Measurements from ENCODE around the gene DNAI1. TPM values are rescaled to one million over a fixed set of nuclear protein-coding genes. Genes with fewer than 3 reads are reported as not detected.
A peak's percentile ranks its signal among the peaks of the same experiment; 100 is the strongest.

The DNAI1 gene
- total RNA-seq, 1 experiment from 2014 or later: 1.1 TPM

DNA sequence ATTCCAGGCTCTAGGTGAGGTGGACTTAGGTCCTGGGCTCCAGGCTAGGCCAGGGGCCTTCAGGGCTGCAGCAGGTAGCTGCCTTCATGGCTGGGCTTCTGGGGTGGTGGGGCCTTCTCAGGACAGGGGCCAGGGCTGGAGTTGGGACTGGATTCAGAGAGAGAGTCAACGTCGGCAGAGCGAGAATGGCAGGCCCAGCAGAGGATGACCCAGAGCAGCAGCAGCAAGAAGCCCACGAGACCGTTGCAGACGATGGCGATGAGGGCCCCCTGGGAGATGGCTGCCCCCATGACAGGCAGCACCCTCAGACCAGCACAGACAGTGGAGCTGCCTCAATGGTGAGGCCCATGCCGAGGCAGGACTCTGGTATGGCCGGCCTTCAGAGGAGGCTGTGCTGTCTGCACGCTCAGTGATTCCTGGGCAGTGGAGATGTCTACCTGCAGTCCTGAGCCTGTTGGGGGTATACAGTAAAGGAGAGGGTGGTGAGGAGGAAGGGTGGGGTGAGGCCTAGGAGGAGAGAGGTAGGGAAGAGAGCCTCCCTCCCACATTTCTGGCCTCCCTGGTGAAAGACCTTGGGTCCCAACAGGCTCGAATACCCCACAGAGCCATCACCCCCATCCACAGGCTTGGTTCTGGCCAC is 62.9 kb downstream of the DNAI1 start:
- no TSS peak for BruUV-seq (replicated peaks)
- Histone ChIP-seq H3K9me3 (ENCODE audit: control insufficient read depth in 1 of 2, insufficient read depth in 1 of 2, low read depth in 1 of 2, low read length in 2 of 2) (no peaks in the 10 kb centered on the region), H3K9me2 (ENCODE audit: insufficient read depth) (no peaks in the 10 kb centered on the region), H3K9ac (ENCODE audit: low read length) (no peak overlapping the region), H3K79me2 (ENCODE audit: insufficient read depth, low read length) (no peaks in the 10 kb centered on the region), H3K4me1 (ENCODE audit: control insufficient read depth in 1 of 2, insufficient read depth in 2 of 2, low read length in 2 of 2) (peaks cover 8 to 17% of the 10 kb centered on the region in 2 experiments; a peak in 3 of 4 replicates), H4K20me1 (ENCODE audit: insufficient read depth) (no peaks in the 10 kb centered on the region), H3K4me3 (replicated peaks in 1 of 2; ENCODE audit: low read depth in 1 of 2, low read length in 2 of 2) (no peak overlapping the region), H3K36me3 (ENCODE audit: control insufficient read depth in 1 of 2, insufficient read depth in 2 of 2, low read length in 2 of 2) (no peaks in the 10 kb centered on the region), H3K27me3 (ENCODE audit: insufficient read depth, low read length) (peaks cover 10% of the 10 kb centered on the region; the same call in 1 of the 2 replicates), H3K4me2 (ENCODE audit: low read length) (peak overlapping the region; percentile 94; the same call in 1 of the 2 replicates), H2AFZ (ENCODE audit: low read depth, low read length, poor library complexity, severe bottlenecking) (no peak overlapping the region), H3K27ac (ENCODE audit: low read depth, low read length) (no peak overlapping the region)
- DNase-seq (ENCODE audit: low read depth, low spot score) (no peak), ATAC-seq (no peak)
- intact Hi-C loops (cut with micrococcal nuclease): no loop called here
- no peak for TF ChIP-seq SIN3A (IDR thresholded peaks at IDR 0.05; ENCODE audit: low read depth)
- TF ChIP-seq, protein P1, sequence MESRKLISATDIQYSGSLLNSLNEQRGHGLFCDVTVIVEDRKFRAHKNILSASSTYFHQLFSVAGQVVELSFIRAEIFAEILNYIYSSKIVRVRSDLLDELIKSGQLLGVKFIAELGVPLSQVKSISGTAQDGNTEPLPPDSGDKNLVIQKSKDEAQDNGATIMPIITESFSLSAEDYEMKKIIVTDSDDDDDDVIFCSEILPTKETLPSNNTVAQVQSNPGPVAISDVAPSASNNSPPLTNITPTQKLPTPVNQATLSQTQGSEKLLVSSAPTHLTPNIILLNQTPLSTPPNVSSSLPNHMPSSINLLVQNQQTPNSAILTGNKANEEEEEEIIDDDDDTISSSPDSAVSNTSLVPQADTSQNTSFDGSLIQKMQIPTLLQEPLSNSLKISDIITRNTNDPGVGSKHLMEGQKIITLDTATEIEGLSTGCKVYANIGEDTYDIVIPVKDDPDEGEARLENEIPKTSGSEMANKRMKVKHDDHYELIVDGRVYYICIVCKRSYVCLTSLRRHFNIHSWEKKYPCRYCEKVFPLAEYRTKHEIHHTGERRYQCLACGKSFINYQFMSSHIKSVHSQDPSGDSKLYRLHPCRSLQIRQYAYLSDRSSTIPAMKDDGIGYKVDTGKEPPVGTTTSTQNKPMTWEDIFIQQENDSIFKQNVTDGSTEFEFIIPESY (IDR thresholded peaks at IDR 0.05; ENCODE audit: extremely low read depth, insufficient replicate concordance, low read length): no peak
- TF ChIP-seq JUND (IDR thresholded peaks at IDR 0.05): no peak
- TF ChIP-seq, protein P2, sequence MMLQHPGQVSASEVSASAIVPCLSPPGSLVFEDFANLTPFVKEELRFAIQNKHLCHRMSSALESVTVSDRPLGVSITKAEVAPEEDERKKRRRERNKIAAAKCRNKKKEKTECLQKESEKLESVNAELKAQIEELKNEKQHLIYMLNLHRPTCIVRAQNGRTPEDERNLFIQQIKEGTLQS (IDR thresholded peaks at IDR 0.05): no peak
- TF ChIP-seq, protein P3, sequence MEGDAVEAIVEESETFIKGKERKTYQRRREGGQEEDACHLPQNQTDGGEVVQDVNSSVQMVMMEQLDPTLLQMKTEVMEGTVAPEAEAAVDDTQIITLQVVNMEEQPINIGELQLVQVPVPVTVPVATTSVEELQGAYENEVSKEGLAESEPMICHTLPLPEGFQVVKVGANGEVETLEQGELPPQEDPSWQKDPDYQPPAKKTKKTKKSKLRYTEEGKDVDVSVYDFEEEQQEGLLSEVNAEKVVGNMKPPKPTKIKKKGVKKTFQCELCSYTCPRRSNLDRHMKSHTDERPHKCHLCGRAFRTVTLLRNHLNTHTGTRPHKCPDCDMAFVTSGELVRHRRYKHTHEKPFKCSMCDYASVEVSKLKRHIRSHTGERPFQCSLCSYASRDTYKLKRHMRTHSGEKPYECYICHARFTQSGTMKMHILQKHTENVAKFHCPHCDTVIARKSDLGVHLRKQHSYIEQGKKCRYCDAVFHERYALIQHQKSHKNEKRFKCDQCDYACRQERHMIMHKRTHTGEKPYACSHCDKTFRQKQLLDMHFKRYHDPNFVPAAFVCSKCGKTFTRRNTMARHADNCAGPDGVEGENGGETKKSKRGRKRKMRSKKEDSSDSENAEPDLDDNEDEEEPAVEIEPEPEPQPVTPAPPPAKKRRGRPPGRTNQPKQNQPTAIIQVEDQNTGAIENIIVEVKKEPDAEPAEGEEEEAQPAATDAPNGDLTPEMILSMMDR (IDR thresholded peaks at IDR 0.05 in 2 of 3, conservative IDR thresholded peaks at IDR 0.05 in 1 of 3; ENCODE audit: borderline replicate concordance in 1 of 3, insufficient read depth in 1 of 3, low read depth in 2 of 3, low read length in 2 of 3): no peak
- no peak for TF ChIP-seq EGR1 (IDR thresholded peaks at IDR 0.05; ENCODE audit: low read depth)
- no peak for TF ChIP-seq RAD21 (IDR thresholded peaks at IDR 0.05; ENCODE audit: low read depth)
- TF ChIP-seq TCF7L2 (IDR thresholded peaks at IDR 0.05; ENCODE audit: borderline replicate concordance, extremely low read depth, insufficient read depth, insufficient read length): no peak
- no peak for TF ChIP-seq CEBPB (IDR thresholded peaks at IDR 0.05; ENCODE audit: low read depth)
- TF ChIP-seq ELF1 (IDR thresholded peaks at IDR 0.05; ENCODE audit: borderline replicate concordance, low read depth): no peak
- TF ChIP-seq POLR2A (IDR thresholded peaks at IDR 0.05; ENCODE audit: borderline replicate concordance, extremely low read depth, insufficient read depth, insufficient read length): no peak
- TF ChIP-seq, protein P4, sequence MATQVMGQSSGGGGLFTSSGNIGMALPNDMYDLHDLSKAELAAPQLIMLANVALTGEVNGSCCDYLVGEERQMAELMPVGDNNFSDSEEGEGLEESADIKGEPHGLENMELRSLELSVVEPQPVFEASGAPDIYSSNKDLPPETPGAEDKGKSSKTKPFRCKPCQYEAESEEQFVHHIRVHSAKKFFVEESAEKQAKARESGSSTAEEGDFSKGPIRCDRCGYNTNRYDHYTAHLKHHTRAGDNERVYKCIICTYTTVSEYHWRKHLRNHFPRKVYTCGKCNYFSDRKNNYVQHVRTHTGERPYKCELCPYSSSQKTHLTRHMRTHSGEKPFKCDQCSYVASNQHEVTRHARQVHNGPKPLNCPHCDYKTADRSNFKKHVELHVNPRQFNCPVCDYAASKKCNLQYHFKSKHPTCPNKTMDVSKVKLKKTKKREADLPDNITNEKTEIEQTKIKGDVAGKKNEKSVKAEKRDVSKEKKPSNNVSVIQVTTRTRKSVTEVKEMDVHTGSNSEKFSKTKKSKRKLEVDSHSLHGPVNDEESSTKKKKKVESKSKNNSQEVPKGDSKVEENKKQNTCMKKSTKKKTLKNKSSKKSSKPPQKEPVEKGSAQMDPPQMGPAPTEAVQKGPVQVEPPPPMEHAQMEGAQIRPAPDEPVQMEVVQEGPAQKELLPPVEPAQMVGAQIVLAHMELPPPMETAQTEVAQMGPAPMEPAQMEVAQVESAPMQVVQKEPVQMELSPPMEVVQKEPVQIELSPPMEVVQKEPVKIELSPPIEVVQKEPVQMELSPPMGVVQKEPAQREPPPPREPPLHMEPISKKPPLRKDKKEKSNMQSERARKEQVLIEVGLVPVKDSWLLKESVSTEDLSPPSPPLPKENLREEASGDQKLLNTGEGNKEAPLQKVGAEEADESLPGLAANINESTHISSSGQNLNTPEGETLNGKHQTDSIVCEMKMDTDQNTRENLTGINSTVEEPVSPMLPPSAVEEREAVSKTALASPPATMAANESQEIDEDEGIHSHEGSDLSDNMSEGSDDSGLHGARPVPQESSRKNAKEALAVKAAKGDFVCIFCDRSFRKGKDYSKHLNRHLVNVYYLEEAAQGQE (IDR thresholded peaks at IDR 0.05; ENCODE audit: low read depth): no peak
- TF ChIP-seq SRF (IDR thresholded peaks at IDR 0.05; ENCODE audit: low read depth): no peak
- TF ChIP-seq EZH2 (IDR thresholded peaks at IDR 0.05): no peak
- TF ChIP-seq CBX3 (IDR thresholded peaks at IDR 0.05; ENCODE audit: low read depth): no peak
- no peak for TF ChIP-seq EZH2phosphoT487 (IDR thresholded peaks at IDR 0.05; ENCODE audit: borderline replicate concordance)
- no peak for TF ChIP-seq SP1 (IDR thresholded peaks at IDR 0.05; ENCODE audit: low read depth)
- TF ChIP-seq, protein P5, sequence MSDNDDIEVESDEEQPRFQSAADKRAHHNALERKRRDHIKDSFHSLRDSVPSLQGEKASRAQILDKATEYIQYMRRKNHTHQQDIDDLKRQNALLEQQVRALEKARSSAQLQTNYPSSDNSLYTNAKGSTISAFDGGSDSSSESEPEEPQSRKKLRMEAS (IDR thresholded peaks at IDR 0.05): no peak
- TF ChIP-seq ZNF274 (IDR thresholded peaks at IDR 0.05; ENCODE audit: low read depth, low read length): no peak
- no peak for TF ChIP-seq FOSL1 (IDR thresholded peaks at IDR 0.05; ENCODE audit: low read depth)
- ChIA-PET RAD21 (ENCODE audit: low non-redundant PET in 1 of 2, low total read pairs in 2 of 2, uncharacterized antibody in 2 of 2, unreplicated experiment in 2 of 2) (no interaction called here), CTCF (no interaction called here), POLR2A (no interaction called here)
